Urothelium cell line (cell line): ENCODE measurements around the gene DLEC1.
A peak's percentile ranks its signal among the peaks of the same experiment; 100 is the strongest.
"Not testable (repeated sequence)": the region's sequence is repeated elsewhere in the genome, so short reads cannot be mapped to it uniquely, and the experiment has no call there.

Source experiments
- DNase-seq: peaks from one replicate; pipeline ENCODE4 v3.0.0; 2011; ENCODE audit warnings: low spot score, mixed read lengths
- FAIRE-seq: peaks from 2 replicates; lab custom pipeline; 2011; peaks lifted over from hg19 to GRCh38; lab: Jason Lieb, UNC

Gene DLEC1

DNA sequence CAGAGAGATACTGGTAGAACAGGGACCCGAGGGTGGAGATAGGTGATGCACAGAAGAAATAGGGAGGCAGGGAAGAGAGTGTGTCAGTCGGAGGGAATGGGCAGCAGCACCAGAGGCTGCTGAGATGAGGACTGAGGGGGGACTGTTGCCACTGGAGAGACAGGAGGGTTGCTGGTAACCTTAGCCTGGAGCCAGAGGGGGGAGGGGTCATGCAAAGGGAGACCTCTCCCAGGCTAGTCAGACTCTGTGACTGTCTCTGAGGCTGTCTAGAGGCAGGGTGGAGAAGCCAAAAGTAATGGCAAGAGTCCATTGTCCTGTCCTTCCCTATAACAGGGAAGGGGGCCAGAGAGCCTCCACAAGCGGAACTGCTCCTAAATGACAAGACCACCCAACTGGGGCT lies 2.1 kb upstream of the DLEC1 start:
- no peak for DNase-seq

DNA sequence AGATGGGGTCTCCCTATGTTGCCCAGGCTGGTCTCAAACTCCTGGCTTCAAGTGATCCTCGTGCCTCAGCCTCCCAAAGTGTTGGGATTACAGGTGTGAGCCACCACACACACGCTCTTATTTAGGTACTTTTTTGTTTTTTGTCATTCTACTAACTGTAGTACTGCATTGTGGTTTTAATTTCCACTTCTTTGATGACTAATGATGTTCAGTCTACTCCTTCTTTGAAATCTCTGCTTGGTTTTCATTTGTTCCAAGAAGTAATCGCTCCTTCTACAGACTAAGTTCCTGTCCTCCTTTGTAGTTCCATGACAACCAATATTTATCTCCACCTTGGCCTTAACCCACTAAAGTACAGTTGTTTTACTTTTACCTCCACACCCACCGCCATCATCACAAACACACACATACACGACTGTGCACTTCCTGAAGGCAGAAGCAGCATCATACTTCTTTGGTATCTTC lies 529 bp upstream of the DLEC1 start:
- FAIRE-seq (no peak), DNase-seq (no peak)

More for the DNA sequence above, 2.1 kb upstream of the DLEC1 start:
- FAIRE-seq: no peak

DNA sequence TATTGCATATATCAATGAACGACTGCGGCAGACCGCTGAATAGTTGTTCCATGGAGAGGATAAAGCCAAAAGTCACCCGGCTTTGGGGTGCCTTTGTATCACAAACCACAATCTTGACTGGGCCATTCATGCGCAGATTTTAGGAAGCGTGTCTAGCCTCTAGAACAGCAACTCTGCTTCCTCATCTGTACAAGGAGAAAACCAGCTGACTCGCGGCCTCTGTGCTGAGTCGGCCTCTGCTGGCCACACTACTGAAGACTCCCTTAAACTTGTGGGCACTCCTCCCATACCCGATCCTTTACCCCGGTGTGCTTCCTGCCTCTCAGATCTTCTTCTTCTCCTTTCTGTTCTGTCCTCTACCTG lies 872 bp downstream of the DLEC1 start:
- no peak for DNase-seq
- no peak for FAIRE-seq

DNA sequence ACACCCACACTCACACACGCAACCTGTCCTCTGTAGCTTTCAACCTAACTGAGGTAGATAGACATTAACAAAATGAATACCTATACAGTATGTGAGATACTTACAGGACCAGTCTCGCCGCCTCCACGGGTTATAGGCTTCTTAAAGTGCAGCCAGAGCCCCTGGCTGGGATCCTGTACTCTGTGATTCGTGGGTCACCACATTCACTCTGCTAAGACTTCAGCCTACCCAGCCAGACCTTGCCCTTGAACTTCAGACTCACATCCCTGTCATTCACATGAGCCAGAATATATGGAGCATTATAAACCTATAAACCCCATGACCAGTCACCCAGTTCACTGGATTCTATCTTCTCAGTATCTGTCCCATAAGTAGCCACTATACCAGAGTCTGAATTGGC lies 1.4 kb downstream of the DLEC1 start:
- DNase-seq (no peak), FAIRE-seq (no peak)

DNA sequence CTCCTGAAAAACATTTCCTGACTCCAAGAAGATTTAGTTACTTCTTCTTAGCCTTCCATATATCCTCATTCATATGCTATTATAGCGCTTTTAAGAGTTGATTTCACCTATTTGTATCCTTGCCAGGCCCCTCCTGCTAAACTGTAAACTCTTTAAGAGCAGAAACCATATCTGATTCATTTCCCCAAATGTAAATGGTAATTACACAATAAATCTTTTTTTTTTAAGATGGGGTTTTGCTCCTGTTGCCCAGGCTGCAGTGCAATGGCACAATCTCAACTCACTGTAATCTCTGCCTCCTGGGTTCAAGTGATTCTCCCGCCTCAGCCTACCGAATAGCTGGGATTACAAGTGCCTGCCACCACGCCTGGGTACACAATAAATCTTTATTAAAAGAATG lies 4.5 kb downstream of the DLEC1 start:
- FAIRE-seq (no peak), DNase-seq (no peak)

DNA sequence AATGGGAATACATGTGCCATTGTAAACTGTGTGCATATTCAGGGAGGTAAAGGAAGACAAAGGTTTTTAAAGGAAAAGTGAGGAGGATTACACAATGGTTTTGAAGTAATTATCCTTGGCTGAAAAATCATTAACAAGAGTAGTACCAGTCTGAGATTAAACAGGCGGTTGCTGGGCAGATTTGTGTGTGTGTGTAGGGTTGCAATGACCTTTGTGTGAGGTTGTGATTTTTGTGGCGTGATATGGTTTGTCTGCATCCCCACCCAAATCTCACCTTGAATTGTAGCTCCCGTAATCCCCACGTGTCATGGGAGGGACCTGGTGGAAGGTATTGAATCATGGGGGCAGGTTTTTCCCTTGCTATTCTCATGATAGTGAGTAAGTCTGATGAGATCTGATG lies 7.0 kb downstream of the DLEC1 start:
- DNase-seq: no peak

DNA sequence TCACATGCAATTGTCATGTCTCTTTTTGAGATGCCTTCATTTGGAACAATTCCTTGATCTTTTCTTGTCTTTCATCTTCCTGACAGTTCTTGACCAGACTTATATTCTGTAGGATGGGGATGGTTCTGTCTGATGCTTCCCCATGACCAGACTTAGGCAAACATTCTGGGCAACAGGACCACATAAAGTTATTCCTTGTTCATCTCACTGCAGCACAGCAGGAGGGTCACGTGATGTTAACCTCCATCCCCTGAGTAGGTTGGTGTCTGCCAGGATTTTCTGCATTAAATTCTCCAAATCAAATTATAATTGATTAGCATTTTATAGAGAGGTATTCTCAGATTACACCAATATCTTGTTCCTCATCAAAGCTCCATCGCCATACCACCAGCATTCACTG lies 7.8 kb downstream of the DLEC1 start:
- no peak for FAIRE-seq

More for the DNA sequence above, 7.0 kb downstream of the DLEC1 start:
- peak; percentile 44 for FAIRE-seq

DNA sequence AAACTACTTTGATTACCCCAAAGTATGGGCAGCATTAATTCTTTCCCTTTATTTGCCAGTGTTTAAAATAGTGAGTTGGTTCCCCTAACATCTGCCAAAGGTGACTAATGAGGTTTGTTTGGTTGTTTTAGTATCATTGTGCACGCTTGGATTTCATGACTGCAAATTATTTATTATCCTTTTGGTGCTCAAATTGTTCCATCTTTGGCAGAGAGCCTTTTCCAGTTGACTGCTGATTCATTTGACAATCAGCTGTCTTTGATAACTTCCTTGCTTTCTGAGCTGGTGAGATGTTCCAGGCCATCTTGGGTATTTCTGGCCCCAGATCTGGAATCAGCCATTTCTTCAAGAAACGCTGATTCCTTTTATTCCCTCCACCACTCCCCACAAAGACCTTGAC lies 8.9 kb downstream of the DLEC1 start:
- no peak for DNase-seq
- FAIRE-seq: no peak

More for the DNA sequence above, 7.8 kb downstream of the DLEC1 start:
- DNase-seq: no peak

DNA sequence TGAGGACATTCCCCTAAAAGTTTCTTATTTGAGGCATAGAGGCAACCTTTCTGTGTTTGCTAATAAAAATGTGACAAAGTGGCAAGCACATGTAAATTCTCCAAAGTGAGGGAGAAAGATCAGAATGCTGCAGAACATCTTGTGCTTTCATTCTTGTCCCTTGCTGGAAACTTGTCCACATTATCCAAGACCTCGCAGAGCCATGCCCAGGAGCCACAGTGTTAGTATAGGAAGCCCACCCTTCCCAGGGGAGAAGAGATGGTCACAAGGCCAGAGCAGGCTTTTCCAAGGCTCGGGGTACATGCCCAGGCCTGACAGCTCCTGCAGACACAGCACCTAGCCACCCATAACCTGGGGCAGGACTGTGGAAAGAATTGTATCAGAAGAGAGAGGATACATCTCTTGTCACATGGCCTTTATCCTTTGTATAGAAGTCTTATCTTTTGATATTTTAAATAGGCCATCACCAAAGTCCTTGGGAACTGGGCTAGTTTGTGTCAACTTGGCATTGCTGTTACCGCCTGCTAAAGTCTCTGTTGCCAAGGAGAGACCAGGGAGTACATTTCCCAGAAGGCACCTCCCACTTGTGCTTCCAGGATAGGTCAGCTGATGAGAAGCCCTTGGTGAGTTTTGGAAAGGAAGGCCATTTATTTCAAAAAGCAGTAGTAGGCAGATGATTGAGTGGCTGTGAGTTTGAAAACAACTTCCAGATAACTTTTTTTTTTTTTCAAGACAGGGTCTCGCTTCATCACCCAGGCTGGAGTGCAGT lies 10.5 kb downstream of the DLEC1 start:
- FAIRE-seq (no peak), DNase-seq (no peak)

DNA sequence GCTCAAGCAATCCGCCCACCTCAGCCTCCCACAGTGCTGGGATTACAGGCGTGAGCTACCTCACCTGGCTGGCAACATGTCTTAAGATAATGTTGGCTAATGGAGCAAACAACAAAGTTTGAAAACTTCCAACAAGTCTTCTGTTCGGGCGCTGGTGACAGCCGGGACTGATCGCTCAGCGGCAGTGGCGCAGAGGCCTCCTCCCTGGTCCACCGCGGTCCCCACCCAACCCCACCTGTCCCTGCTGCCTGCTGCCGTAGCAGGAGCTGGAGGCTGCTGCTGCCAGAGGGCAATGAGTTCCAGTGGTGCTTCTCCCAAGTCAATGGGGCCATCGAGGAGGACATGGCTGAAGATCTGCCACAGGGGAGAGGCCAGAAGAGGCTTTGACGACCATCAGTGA lies 12.1 kb downstream of the DLEC1 start:
- FAIRE-seq (no peak), DNase-seq (no peak)

DNA sequence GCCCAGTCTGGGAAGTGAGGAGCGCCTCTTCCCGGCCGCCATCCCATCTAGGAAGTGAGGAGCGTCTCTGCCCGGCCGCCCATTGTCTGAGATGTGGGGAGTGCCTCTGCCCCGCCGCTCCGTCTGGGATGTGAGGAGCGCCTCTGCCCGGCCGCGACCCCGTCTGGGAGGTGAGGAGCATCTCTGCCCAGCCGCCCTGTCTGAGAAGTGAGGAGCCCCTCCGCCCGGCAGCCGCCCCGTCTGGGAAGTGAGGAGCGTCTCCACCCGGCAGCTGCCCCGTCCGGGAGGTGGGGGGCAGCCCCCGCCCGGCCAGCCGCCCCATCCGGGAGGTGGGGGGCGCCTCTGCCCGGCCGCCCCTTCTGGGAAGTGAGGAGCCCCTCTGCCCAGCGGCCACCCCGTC lies 14.3 kb downstream of the DLEC1 start:
- not testable (repeated sequence) for FAIRE-seq, DNase-seq

DNA sequence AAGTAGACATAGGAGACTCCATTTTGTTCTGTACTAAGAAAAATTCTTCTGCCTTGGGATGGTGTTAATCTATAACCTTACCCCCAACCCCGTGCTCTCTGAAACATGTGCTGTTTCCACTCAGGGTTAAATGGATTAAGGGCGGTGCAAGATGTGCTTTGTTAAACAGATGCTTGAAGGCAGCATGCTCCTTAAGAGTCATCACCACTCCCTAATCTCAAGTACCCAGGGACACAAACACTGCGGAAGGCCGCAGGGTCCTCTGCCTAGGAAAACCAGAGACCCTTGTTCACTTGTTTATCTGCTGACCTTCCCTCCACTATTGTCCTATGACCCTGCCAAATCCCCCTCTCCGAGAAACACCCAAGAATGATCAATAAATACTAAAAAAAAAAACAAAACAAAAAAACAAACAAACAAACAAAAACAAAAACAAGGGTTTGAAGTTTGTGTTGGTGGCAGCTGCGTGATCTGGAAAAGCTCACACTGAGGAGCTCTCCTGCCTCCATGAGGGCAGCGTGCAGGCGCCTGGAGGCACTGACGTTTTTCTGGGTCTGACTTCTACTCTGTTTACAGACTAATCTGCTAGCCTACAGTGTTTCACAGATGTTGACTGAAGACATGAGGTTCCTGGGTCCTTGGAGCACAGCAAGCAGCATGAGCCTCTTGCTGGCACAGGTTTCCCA lies 14.9 kb downstream of the DLEC1 start:
- not testable (repeated sequence) for FAIRE-seq, DNase-seq

DNA sequence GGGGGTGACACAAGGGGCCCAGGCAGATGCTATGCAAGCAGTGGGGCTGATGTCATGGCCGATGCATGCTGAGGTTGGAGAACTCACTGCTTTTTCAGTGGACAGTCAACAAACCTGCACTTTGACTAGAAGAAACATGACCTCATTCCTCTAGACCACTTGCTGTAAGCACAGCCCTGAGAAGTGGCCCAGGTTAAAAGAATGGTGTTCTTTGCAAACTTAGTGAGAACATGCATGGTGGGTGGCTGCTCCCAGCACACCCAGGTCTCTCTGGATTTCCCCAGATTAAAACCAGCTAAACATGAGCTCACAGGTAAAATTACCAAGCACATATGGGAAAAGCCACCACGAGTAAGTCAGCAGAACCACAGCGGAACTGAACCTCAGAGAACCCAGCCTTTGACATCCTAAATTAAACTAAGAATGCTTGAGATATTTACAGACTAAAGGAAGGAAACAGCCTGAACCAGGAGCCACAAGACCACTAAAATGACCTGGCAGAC lies 15.5 kb downstream of the DLEC1 start:
- DNase-seq: no peak
- no peak for FAIRE-seq

DNA sequence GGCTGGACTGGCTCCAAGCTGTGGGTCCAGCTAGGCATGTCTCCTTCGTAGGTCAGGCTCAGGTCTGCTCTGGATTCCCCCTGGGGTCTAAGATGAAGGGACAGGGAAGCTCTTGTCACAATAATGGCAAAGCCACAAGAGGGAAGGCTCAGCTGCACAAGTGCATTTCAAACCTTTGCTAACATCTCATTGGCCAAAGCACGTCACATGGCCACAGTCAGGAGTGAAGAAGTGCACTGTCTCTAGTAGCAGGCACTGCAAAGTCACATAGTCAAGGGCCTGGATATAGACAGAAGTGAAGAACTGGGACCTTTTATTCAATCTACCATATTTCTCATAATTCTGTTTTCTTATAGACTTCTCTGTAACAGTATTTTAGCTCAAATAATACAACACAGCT lies 20.1 kb downstream of the DLEC1 start:
- FAIRE-seq (no peak), DNase-seq (no peak)

DNA sequence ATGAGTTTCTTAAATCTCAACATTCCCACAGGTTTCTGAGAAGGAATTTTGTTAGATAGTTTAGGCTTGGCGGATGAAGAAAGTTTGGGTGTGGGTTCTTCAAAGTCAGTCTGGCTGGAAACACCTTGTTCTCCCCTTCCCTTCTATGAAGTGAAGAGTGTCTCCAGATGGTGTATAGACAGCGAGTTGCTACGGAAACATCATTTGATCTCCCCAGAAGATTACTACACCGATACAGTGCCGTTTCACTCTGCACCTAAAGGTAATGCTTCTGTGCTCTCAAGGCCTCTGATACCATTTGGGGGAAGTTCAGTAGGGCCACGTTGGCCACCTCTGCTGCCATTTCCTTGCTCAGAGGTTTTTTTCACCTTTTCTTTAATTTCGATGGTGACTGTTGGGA lies 20.6 kb downstream of the DLEC1 start:
- FAIRE-seq (no peak), DNase-seq (no peak)

DNA sequence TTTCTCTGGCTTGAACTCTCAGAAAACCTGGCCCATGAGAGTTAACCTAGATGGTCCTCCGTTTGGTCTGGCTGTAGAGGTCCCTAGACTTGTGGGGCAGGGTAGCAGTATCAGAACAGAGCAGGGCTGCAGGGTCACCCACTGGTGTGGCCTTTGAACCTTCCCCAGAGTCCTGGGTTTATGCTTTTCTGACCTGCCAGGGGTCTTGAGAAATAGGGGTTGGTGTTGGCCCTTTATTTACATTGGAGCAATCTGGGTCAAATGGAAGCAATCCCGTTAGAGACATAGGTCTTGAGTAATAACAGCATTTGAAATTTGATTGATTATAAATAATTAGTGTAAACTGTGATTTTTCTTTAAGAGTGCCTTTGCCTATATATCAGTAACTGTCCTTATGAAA lies 23.8 kb downstream of the DLEC1 start:
- FAIRE-seq (no peak), DNase-seq (no peak)

DNA sequence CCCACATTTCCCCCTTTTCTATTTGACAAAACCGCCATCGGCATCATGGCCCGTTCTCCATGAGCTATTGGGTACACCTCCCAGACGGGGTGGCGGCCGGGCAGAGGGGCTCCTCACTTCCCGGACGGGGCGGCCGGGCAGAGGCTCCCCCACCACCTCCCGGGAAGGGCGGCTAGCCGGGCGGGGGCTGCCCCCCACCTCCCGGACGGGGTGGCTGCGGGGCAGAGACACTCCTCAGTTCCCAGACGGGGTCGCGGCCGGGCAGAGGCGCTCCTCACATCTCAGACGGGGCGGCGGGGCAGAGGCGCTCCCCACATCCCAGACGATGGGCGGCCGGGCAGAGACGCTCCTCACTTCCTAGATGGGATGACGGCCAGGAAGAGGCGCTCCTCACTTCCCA lies 25.4 kb downstream of the DLEC1 start:
- not testable (repeated sequence) for DNase-seq, FAIRE-seq

DNA sequence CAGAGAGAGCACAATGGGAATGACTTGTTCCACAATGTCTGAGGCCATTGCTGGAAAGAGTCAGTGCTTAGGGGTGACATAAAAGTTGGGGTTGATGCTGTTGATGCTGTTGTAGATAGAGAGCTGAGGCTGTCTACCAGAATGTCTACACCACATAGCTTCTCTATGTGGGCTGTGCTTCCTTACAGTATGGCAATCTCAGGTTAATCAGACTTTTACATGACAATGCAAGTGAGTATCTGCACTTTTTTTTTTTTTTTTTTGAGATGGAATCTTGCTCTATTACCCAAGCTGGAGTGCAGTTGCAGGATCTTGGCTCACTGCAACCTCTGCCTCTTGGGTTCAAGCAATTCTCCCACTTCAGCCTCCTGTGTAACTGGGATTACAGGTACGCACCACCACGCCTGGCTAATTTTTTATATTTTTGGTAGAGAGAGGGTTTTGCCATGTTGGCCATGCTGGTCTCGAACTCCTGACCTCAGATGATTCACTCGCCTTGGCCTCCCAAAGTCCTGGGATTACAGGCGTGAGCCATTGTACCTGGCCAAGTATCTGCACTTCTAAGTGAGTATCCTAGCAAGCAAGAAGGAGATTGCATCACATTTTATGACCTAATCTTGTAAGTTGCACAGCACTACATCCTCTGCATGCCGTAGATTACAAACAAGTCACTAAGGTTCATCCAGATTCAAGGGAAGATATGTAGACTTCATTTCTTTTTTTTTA lies 28.7 kb downstream of the DLEC1 start:
- no peak for DNase-seq
- no peak for FAIRE-seq

DNA sequence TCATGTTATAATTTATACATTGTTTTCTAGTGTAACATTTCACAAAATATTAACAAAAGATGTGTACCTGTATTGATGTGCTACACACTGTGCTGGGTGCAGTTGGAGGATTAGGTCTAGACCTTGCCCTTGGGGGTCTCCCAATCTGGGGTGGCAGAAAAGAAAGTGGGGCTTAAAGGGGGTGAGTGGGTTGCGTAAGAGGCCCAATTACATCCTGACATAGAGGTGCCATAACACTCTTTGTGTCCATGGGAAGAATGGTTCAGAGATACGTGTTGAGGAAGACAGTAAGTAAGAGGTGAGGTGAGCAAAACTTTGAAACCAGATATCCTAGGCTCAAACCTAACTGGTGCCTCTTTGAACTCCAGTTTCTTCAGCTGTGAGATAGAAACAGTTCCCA lies 31.0 kb downstream of the DLEC1 start:
- DNase-seq (no peak), FAIRE-seq (no peak)

DNA sequence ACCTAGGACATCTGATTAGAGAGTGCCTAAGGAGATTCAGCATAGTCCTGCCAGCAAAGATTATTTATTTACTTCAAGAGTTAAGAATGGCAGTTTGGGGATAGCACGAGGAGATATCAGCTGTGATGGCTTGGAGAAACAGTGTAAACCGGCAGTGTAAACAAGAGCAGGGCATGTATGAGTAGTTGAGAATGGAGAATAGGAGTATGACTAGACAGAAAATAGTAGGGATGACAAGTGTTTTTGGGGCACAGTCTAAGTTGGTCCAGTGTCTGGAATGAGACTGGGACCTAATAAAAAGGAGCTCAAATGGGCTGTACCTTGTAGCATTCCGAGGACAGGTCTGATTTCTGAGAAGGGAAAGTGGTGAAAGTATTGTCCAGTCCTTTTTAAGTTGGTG lies 38.1 kb downstream of the DLEC1 start:
- not testable (repeated sequence) for FAIRE-seq

DNA sequence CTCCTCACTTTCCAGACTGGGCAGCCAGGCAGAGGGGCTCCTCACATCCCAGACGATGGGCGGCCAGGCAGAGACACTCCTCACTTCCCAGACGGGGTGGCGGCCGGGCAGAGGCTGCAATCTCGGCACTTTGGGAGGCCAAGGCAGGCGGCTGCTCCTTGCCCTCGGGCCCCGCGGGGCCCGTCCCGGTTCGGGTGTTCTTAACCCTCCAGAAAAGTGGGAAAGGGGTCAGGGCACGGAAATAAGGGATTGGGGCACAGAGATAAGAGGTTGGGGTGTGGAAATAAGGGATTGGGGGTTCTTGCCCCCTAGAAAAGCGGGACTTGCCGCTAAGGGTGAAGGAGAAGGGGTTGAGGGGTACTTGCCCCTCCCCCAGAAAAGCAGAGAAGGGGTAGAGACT lies 43.3 kb downstream of the DLEC1 start:
- FAIRE-seq, DNase-seq: not testable (repeated sequence)

More for the DNA sequence above, 38.1 kb downstream of the DLEC1 start:
- DNase-seq: not testable (repeated sequence)
